ENCODE measurements around the gene FGF22. TPM values are rescaled to one million over a fixed set of nuclear protein-coding genes. Genes with fewer than 3 reads are reported as not detected.

FGF22 gene
- total and polyA plus RNA-seq, 2 of the 13 experiments (the other 11 are each of a cell fraction or from before 2014, with no cell fraction given), result 0.24 TPM; not detected in 1

DNA sequence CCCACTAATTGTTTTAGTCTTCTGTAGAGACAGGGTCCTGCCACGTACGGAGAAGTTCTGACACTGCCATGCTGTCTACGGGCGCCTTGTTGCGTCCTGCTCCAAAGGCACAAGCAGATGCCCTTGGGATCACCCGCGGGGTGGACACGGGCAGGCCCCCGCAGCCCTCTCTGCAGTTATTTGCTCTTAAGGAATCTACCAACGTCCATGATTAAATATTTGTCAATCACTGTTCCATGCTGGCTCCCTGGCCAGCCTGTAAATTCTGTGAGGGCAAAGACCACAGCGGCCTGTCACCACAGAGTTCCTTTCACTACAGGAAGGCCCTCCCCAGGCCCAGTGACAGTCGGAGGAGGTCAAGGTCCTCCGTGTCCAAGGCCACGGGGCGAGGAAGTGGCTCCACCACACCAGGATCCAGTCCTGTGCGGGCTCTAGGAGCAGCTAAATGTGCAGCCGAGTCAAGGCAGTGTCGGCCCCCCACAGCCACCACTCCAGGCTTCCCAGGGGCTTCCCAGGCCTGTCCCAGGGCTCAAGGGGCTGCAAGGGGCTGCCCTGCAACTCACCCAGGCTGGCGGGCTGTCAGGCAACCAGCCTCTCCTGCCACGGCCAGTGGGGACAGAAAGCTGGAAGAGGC lies 21.2 kb downstream of the FGF22 start (continued):
- TF ChIP-seq ZNF784 (CRISPR knock-in tag; IDR thresholded peaks at IDR 0.05; ENCODE audit: borderline replicate concordance) (no peak), ZNF619 (CRISPR knock-in tag; IDR thresholded peaks at IDR 0.05) (no peak), ARHGAP35 (CRISPR knock-in tag; IDR thresholded peaks at IDR 0.05; ENCODE audit: borderline replicate concordance) (0 out of 2 replicates have a peak, but pooled peaks have one; percentile 22), TAF1 (CRISPR knock-in tag; IDR thresholded peaks at IDR 0.05) (peak; percentile 90), MBD4 (IDR thresholded peaks at IDR 0.05; ENCODE audit: borderline replicate concordance, low read length) (no peak), AGO1 (IDR thresholded peaks at IDR 0.05; ENCODE audit: low read depth, low read length, poor library complexity, severe bottlenecking) (no peak), KDM2A (CRISPR knock-in tag; IDR thresholded peaks at IDR 0.05; ENCODE audit: borderline replicate concordance, low read depth) (peak; percentile 69; the same call in 1 of the 2 replicates), ZNF329 (CRISPR knock-in tag; IDR thresholded peaks at IDR 0.05; ENCODE audit: low read depth) (0 out of 2 replicates have a peak, but pooled peaks have one; percentile 5), ZKSCAN5 (CRISPR knock-in tag; IDR thresholded peaks at IDR 0.05) (no peak), IRF2 (CRISPR knock-in tag; IDR thresholded peaks at IDR 0.05) (peak; percentile 91), ZNF326 (CRISPR knock-in tag; IDR thresholded peaks at IDR 0.05; ENCODE audit: borderline replicate concordance) (peak; percentile 63; the same call in 1 of the 2 replicates), ZNF550 (CRISPR knock-in tag; IDR thresholded peaks at IDR 0.05; ENCODE audit: borderline replicate concordance) (no peak), GPN1 (CRISPR knock-in tag; IDR thresholded peaks at IDR 0.05; ENCODE audit: borderline replicate concordance) (no peak), CC2D1A (CRISPR knock-in tag; IDR thresholded peaks at IDR 0.05) (no peak), ZNF124 (CRISPR knock-in tag; IDR thresholded peaks at IDR 0.05) (peak; percentile 88), ZNF367 (CRISPR knock-in tag; IDR thresholded peaks at IDR 0.05; ENCODE audit: borderline replicate concordance) (no peak), JARID2 (CRISPR knock-in tag; IDR thresholded peaks at IDR 0.05; ENCODE audit: insufficient replicate concordance) (no peak)
- TF ChIP-seq, protein P1, sequence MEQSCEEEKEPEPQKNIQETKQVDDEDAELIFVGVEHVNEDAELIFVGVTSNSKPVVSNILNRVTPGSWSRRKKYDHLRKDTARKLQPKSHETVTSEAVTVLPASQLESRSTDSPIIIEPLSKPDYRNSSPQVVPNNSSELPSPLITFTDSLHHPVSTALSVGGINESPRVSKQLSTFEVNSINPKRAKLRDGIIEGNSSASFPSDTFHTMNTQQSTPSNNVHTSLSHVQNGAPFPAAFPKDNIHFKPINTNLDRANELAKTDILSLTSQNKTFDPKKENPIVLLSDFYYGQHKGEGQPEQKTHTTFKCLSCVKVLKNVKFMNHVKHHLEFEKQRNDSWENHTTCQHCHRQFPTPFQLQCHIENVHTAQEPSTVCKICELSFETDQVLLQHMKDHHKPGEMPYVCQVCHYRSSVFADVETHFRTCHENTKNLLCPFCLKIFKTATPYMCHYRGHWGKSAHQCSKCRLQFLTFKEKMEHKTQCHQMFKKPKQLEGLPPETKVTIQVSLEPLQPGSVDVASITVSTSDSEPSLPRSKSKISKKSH (CRISPR knock-in tag; IDR thresholded peaks at IDR 0.05; ENCODE audit: borderline replicate concordance), result 0 out of 2 replicates have a peak, but pooled peaks have one; percentile 45
- TF ChIP-seq, protein P2, sequence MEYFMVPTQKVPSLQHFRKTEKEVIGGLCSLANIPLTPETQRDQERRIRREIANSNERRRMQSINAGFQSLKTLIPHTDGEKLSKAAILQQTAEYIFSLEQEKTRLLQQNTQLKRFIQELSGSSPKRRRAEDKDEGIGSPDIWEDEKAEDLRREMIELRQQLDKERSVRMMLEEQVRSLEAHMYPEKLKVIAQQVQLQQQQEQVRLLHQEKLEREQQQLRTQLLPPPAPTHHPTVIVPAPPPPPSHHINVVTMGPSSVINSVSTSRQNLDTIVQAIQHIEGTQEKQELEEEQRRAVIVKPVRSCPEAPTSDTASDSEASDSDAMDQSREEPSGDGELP (IDR thresholded peaks at IDR 0.05; ENCODE audit: borderline replicate concordance, low read depth), result peak; percentile 76
- TF ChIP-seq, protein P3, sequence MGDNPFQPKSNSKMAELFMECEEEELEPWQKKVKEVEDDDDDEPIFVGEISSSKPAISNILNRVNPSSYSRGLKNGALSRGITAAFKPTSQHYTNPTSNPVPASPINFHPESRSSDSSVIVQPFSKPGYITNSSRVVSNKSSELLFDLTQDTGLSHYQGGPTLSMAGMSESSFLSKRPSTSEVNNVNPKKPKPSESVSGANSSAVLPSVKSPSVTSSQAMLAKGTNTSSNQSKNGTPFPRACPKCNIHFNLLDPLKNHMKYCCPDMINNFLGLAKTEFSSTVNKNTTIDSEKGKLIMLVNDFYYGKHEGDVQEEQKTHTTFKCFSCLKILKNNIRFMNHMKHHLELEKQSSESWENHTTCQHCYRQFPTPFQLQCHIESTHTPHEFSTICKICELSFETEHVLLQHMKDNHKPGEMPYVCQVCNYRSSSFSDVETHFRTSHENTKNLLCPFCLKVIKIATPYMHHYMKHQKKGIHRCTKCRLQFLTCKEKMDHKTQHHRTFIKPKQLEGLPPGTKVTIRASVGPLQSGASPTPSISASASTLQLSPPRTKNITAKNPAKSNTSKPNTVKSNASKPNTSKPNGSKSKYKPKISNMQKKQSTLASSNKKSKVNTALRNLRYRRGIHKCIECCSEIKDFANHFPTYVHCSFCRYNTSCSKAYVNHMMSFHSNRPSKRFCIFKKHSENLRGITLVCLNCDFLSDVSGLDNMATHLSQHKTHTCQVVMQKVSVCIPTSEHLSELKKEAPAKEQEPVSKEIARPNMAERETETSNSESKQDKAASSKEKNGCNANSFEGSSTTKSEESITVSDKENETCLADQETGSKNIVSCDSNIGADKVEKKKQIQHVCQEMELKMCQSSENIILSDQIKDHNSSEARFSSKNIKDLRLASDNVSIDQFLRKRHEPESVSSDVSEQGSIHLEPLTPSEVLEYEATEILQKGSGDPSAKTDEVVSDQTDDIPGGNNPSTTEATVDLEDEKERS (CRISPR knock-in tag; IDR thresholded peaks at IDR 0.05), result peak; percentile 91
